ENCODE results near the gene CARMIL1. TPM values are rescaled to one million over a fixed set of nuclear protein-coding genes. Genes with fewer than 3 reads are reported as not detected.

CARMIL1 gene
- total RNA-seq, 1 donor = 38.7 TPM

- H3K4me3 ChIP-seq (ENCODE audit: low read depth, low read length) = no peak overlapping the region
- TF ChIP-seq CTCF (IDR thresholded peaks at IDR 0.05; ENCODE audit: insufficient read depth, low read length) = no peak
- no peak for DNase-seq (ENCODE audit: low read depth)
Observed at GRCh38 chr6:25253351-25253750, 25.8 kb upstream of the CARMIL1 start.

GRCh38 chr6:25254671-25255070, 24.5 kb upstream of the CARMIL1 start:
- TF ChIP-seq CTCF (IDR thresholded peaks at IDR 0.05; ENCODE audit: insufficient read depth, low read length) = no peak
- DNase-seq (ENCODE audit: low read depth) = no peak
- H3K4me3 ChIP-seq (ENCODE audit: low read depth, low read length) = no peak overlapping the region

GRCh38 chr6:25257686-25258348, 21.4 kb upstream of the CARMIL1 start:
- no peak overlapping the region for H3K4me3 ChIP-seq (ENCODE audit: low read depth, low read length)
- no peak for TF ChIP-seq CTCF (IDR thresholded peaks at IDR 0.05; ENCODE audit: insufficient read depth, low read length)
- DNase-seq (ENCODE audit: low read depth) = no peak

- H3K4me3 ChIP-seq (ENCODE audit: low read depth, low read length) = no peak overlapping the region
- DNase-seq (ENCODE audit: low read depth) = no peak
- TF ChIP-seq CTCF (IDR thresholded peaks at IDR 0.05; ENCODE audit: insufficient read depth, low read length) = no peak
Observed at GRCh38 chr6:25259756-25260155, 19.4 kb upstream of the CARMIL1 start.

- peak; percentile 30 for DNase-seq (ENCODE audit: low read depth)
- no peak overlapping the region for H3K4me3 ChIP-seq (ENCODE audit: low read depth, low read length)
- no peak for TF ChIP-seq CTCF (IDR thresholded peaks at IDR 0.05; ENCODE audit: insufficient read depth, low read length)
Observed at GRCh38 chr6:25263657-25264056, 15.5 kb upstream of the CARMIL1 start.

GRCh38 chr6:25266456-25267100, 12.6 kb upstream of the CARMIL1 start:
- TF ChIP-seq CTCF (IDR thresholded peaks at IDR 0.05; ENCODE audit: insufficient read depth, low read length) = no peak
- DNase-seq (ENCODE audit: low read depth) = peak; percentile 68
- no peak overlapping the region for H3K4me3 ChIP-seq (ENCODE audit: low read depth, low read length)
